ENCODE data around the gene KLHL21. TPM values are rescaled to one million over a fixed set of nuclear protein-coding genes. Genes with fewer than 3 reads are reported as not detected.

The KLHL21 gene
- total and polyA plus RNA-seq, 2 of the 4 experiments (the other 2 are of a cell fraction) = 12.0 to 36.7 TPM

DNA sequence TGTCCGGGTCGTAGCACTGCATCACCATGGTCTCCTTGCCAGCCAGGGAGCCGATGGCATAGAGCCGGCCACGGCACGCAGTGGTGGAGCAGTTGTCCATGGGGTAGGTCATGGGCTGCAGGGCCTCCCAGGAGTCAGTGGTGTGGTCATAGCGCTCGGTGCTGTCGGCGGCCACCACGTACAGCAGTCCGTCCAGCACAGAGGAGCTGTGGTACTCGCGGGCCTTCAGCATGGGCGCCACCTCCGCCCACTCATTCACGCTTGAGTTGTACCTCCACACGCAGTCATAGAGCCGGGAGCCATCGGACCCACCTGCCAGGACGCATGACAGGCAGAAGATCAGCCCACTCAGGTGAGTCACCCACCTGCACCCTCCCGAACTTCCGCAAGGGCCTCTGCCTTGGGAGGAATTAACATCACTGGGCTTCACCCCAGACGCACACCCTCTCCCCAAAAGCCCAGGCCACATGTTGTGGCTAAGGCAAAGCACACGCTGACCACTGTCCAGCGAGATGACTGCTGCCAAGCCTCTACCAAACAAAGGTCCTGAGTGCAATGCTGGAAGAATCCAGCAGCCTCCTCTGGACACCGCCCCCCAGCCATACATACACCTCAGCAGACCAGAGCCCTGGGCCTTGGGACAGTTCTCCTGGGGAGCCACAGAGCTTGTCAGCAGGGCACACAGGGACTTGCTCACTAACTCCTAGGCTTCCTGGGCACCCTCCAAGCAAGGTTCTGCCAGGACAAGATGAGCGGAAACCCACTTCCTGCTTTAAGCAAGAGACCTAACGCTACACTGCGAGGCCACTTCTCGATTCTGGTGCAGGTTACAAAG is 3.3 kb downstream of the KLHL21 start:
- Histone ChIP-seq H4K8ac (ENCODE audit: low read depth in 2 of 2, low read length in 2 of 2) (no peak overlapping the region), H2AK9ac (replicated peaks; ENCODE audit: low read depth, low read length, poor library complexity) (no peak overlapping the region), H3K18ac (ENCODE audit: low read depth, low read length) (no peak overlapping the region), H3K27me3 (ENCODE audit: control insufficient read depth, insufficient read depth, low read length) (no peaks in the 10 kb centered on the region), H3K9me3 (ENCODE audit: control insufficient read depth, insufficient read depth, low read length) (no peaks in the 10 kb centered on the region), H3K4me3 (ENCODE audit: insufficient read depth, low read depth, low read length) (no peak overlapping the region), H2BK20ac (ENCODE audit: low read depth, low read length) (no peak overlapping the region), H3K79me1 (ENCODE audit: low read depth in 1 of 2, low read length in 2 of 2) (peaks cover 8 to 66% of the 10 kb centered on the region in 2 experiments; a peak in 3 of 4 replicates), H4K91ac (ENCODE audit: insufficient read depth, low read depth, low read length) (no peak overlapping the region), H3K4me2 (ENCODE audit: low read depth, low read length) (peak overlapping the region; percentile 11; the same call in 1 of the 2 replicates), H2AFZ (replicated peaks; ENCODE audit: low read length, poor library complexity) (no peak overlapping the region), H4K5ac (ENCODE audit: low read depth, low read length) (no peak overlapping the region), H3K56ac (ENCODE audit: extremely low read depth, insufficient read depth, low read length) (no peak overlapping the region), H3K23ac (ENCODE audit: low read depth, low read length) (peak overlapping the region; percentile 63; the same call in 1 of the 2 replicates), H2AK5ac (ENCODE audit: low read depth, low read length) (no peak overlapping the region), H2BK15ac (ENCODE audit: low read depth, low read length) (no peak overlapping the region), H3K14ac (replicated peaks; ENCODE audit: low read depth, low read length) (no peak overlapping the region), H3K4me1 (ENCODE audit: control insufficient read depth, insufficient read depth, low read length) (peaks cover 11% of the 10 kb centered on the region), H3K27ac (ENCODE audit: insufficient read depth, low read length) (no peak overlapping the region), H2BK5ac (ENCODE audit: low read depth, low read length, poor library complexity, severe bottlenecking) (no peak overlapping the region), H4K20me1 (ENCODE audit: insufficient read depth, low read length) (peaks cover 73% of the 10 kb centered on the region), H3K4ac (ENCODE audit: low read depth, low read length) (no peak overlapping the region; the same call in 1 of the 2 replicates), H3K9ac (ENCODE audit: low read depth, low read length) (no peak overlapping the region), H3K9me1 (ENCODE audit: insufficient read depth, low read length) (peaks cover 10% of the 10 kb centered on the region), H3K36me3 (ENCODE audit: control insufficient read depth, insufficient read depth, low read length) (peaks cover 42% of the 10 kb centered on the region), H2BK120ac (ENCODE audit: low read depth, low read length) (no peak overlapping the region)
- in situ Hi-C loops (cut with MboI; ENCODE audit: low sequenced_read_pairs) (no loop called here), intact Hi-C loops (cut with micrococcal nuclease) (no loop called here), dilution Hi-C loops (cut with HindIII; ENCODE audit: low sequenced_read_pairs, unreplicated experiment) (no loop called here)
- no peak for DNase-seq
- BruUV-seq (replicated peaks) = no TSS peak
- CTCF ChIA-PET = no interaction called here
- ATAC-seq (ENCODE audit: low read depth) = no peak
- POLR2A ChIA-PET (ENCODE audit: unreplicated experiment) = no interaction called here
- no peak for TF ChIP-seq CHD1 (IDR thresholded peaks at IDR 0.05; ENCODE audit: low read depth, low read length)
- TF ChIP-seq MAFK (IDR thresholded peaks at IDR 0.05; ENCODE audit: low read depth, low read length) = no peak
- no peak for TF ChIP-seq POLR2A (IDR thresholded peaks at IDR 0.05; ENCODE audit: low read depth, low read length)
- TF ChIP-seq SMC3 (IDR thresholded peaks at IDR 0.05; ENCODE audit: low read depth, low read length) = no peak
- no peak for TF ChIP-seq BHLHE40 (IDR thresholded peaks at IDR 0.05; ENCODE audit: low read depth, low read length)
- TF ChIP-seq NFE2L2 (IDR thresholded peaks at IDR 0.05; ENCODE audit: low read depth, low read length) = no peak
- no peak for TF ChIP-seq USF2 (IDR thresholded peaks at IDR 0.05; ENCODE audit: low read depth, low read length)
- no peak for TF ChIP-seq ELK1 (IDR thresholded peaks at IDR 0.05; ENCODE audit: borderline replicate concordance, low read depth, low read length)
- no peak for TF ChIP-seq FOS (IDR thresholded peaks at IDR 0.05; ENCODE audit: low read depth, low read length)
- TF ChIP-seq MAZ (IDR thresholded peaks at IDR 0.05; ENCODE audit: borderline replicate concordance, low read depth, low read length) = no peak
- no peak for TF ChIP-seq CEBPB (IDR thresholded peaks at IDR 0.05; ENCODE audit: low read depth, low read length)
- no peak for TF ChIP-seq MXI1 (IDR thresholded peaks at IDR 0.05; ENCODE audit: borderline replicate concordance, low read depth, low read length)
- no peak for TF ChIP-seq RAD21 (IDR thresholded peaks at IDR 0.05; ENCODE audit: low read length)
- TF ChIP-seq RCOR1 (IDR thresholded peaks at IDR 0.05; ENCODE audit: insufficient replicate concordance, low read length) = no peak
- WGBS, 2 experiments (ENCODE audit: extremely low coverage in 2 of 2, insufficient read length in 1 of 2) = 95% methylated on average over 14 of the region's 31 CpGs; no CpG with 5 or more reads in 1 of the 2 experiments
